Upper lobe of left lung (tissue), 4 donors: ENCODE results near the gene TNNC1.

ENCODE experiments used
- EP300 ChIP-seq, 4 donors: sonication (generic); formaldehyde crosslinking; IDR thresholded peaks; one replicate each; pipeline ENCODE4 v1.5.1; 2017; ENCODE audit warnings: antibody characterized with exemption in 4 of 4, control low read depth in 2 of 4
- POLR2A ChIP-seq, 4 donors: fragments of 450-650 bp; IDR thresholded peaks; one replicate each; pipeline ENCODE4 v1.5.1; 2016 to 2017; ENCODE audit warnings: antibody characterized with exemption in 4 of 4, mild to moderate bottlenecking in 2 of 4
- TF ChIP-seq, protein P1 (sequence below), 6 experiments: fragments of 450-650 bp in 4 of 6; fragments of 200-600 bp in 2 of 6; sonication (generic) in 2 of 6; IDR thresholded peaks; one replicate each; pipeline ENCODE4 v1.5.1; 2016 to 2019; ENCODE audit warnings: antibody characterized with exemption in 6 of 6

DNA sequence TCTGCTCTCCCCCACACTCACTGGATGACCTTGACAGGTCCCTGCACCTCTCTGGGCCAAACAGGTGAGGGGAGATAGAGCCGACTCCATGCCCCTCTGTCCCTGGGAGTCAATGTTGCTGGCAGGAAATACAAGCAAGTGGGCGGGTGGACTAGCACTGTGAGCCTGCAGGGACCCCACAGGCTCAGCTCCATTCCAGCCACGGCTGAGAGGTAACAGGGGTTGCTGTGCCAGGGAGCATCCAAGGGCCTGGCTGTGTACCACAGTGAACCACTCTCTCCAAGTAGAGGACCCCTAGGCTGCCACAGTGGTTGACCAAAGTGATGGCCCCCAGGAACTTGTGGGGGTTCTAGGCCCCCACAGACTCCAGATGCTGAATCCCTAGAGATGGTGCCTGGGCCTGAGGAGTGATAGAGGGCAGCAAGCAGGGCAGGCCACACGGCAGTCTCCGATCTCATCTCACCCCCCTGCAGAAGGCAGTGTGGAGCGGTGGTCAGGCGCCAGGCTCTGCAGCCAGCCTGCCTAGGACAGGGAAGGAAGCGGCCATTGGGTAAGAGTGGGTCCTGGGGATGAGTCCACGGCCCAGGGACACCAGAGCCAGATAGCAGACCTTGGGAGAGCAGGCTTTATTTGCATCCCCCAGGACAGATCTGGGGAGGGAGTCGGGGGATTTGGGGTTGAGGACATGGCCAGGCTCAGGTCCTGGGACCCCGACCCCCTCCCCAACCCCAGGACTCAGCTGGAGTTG is 3.2 kb downstream of the TNNC1 start:
- no peak for TF ChIP-seq POLR2A (IDR thresholded peaks at IDR 0.05)
- TF ChIP-seq, protein P1, sequence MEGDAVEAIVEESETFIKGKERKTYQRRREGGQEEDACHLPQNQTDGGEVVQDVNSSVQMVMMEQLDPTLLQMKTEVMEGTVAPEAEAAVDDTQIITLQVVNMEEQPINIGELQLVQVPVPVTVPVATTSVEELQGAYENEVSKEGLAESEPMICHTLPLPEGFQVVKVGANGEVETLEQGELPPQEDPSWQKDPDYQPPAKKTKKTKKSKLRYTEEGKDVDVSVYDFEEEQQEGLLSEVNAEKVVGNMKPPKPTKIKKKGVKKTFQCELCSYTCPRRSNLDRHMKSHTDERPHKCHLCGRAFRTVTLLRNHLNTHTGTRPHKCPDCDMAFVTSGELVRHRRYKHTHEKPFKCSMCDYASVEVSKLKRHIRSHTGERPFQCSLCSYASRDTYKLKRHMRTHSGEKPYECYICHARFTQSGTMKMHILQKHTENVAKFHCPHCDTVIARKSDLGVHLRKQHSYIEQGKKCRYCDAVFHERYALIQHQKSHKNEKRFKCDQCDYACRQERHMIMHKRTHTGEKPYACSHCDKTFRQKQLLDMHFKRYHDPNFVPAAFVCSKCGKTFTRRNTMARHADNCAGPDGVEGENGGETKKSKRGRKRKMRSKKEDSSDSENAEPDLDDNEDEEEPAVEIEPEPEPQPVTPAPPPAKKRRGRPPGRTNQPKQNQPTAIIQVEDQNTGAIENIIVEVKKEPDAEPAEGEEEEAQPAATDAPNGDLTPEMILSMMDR (IDR thresholded peaks at IDR 0.05), result no peak
- no peak for TF ChIP-seq EP300 (IDR thresholded peaks at IDR 0.05)
